Activated CD4-positive, alpha-beta T cell treated with anti-CD3 and anti-CD28 coated beads, Interleukin-2, amount 50 U/mL, for 24 hours (primary cell): ENCODE results near the gene ZC3H4.
"Not testable (repeated sequence)": the region's sequence is repeated elsewhere in the genome, so short reads cannot be mapped to it uniquely, and the experiment has no call there.

Experiments
- DNase-seq, 2 donors: peaks; one replicate each; pipeline ENCODE4 v3.0.0-alpha.2; 2020; ENCODE audit warnings: low read depth in 1 of 2, low spot score in 1 of 2

Gene ZC3H4

GRCh38 chr19:47109177-47109540 is 4.4 kb downstream of the ZC3H4 start:
- no peak for DNase-seq

- no peak for DNase-seq
Observed at GRCh38 chr19:47107953-47108746, 5.4 kb downstream of the ZC3H4 start.

GRCh38 chr19:47107202-47107952 is 6.2 kb downstream of the ZC3H4 start:
- no peak for DNase-seq

GRCh38 chr19:47106821-47107201 is 6.8 kb downstream of the ZC3H4 start:
- DNase-seq, result no peak

- no peak for DNase-seq
Observed at GRCh38 chr19:47105874-47106273, 7.7 kb downstream of the ZC3H4 start.

- DNase-seq, result no peak
Observed at GRCh38 chr19:47104680-47105079, 8.9 kb downstream of the ZC3H4 start.

- DNase-seq, result no peak
Observed at GRCh38 chr19:47102346-47103060, 11.1 kb downstream of the ZC3H4 start.

- DNase-seq, result not testable (repeated sequence)
Observed at GRCh38 chr19:47101116-47101515, 12.5 kb downstream of the ZC3H4 start.

GRCh38 chr19:47100290-47100689 is 13.3 kb downstream of the ZC3H4 start:
- no peak for DNase-seq

- no peak for DNase-seq
Observed at GRCh38 chr19:47099576-47100050, 14.0 kb downstream of the ZC3H4 start.

GRCh38 chr19:47098608-47099007 is 15.0 kb downstream of the ZC3H4 start:
- no peak for DNase-seq

- DNase-seq, result no peak
Observed at GRCh38 chr19:47097396-47098201, 16.0 kb downstream of the ZC3H4 start.

GRCh38 chr19:47096721-47097120 is 16.9 kb downstream of the ZC3H4 start:
- no peak for DNase-seq

GRCh38 chr19:47096100-47096704 is 17.4 kb downstream of the ZC3H4 start:
- no peak for DNase-seq

GRCh38 chr19:47095476-47096099 is 18.0 kb downstream of the ZC3H4 start:
- DNase-seq, result no peak

GRCh38 chr19:47094557-47095475 is 18.8 kb downstream of the ZC3H4 start:
- peak in 1 of 2 donors; percentile 13 for DNase-seq

- no peak for DNase-seq
Observed at GRCh38 chr19:47093841-47094240, 19.7 kb downstream of the ZC3H4 start.

- no peak for DNase-seq
Observed at GRCh38 chr19:47093254-47093653, 20.3 kb downstream of the ZC3H4 start.

- DNase-seq, result no peak
Observed at GRCh38 chr19:47089767-47090350, 23.7 kb downstream of the ZC3H4 start.
